Activated T-cell treated with anti-CD3 and anti-CD28 coated beads, Interleukin-2, amount 50 U/mL, for 48 hours (primary cell): ENCODE data around the gene COL6A1.
"Not testable (repeated sequence)": the region's sequence is repeated elsewhere in the genome, so short reads cannot be mapped to it uniquely, and the experiment has no call there.

Experiments
- DNase-seq, 2 experiments: peaks; one replicate each; pipeline ENCODE4 v3.0.0-alpha.2; 2020

COL6A1 gene

DNA sequence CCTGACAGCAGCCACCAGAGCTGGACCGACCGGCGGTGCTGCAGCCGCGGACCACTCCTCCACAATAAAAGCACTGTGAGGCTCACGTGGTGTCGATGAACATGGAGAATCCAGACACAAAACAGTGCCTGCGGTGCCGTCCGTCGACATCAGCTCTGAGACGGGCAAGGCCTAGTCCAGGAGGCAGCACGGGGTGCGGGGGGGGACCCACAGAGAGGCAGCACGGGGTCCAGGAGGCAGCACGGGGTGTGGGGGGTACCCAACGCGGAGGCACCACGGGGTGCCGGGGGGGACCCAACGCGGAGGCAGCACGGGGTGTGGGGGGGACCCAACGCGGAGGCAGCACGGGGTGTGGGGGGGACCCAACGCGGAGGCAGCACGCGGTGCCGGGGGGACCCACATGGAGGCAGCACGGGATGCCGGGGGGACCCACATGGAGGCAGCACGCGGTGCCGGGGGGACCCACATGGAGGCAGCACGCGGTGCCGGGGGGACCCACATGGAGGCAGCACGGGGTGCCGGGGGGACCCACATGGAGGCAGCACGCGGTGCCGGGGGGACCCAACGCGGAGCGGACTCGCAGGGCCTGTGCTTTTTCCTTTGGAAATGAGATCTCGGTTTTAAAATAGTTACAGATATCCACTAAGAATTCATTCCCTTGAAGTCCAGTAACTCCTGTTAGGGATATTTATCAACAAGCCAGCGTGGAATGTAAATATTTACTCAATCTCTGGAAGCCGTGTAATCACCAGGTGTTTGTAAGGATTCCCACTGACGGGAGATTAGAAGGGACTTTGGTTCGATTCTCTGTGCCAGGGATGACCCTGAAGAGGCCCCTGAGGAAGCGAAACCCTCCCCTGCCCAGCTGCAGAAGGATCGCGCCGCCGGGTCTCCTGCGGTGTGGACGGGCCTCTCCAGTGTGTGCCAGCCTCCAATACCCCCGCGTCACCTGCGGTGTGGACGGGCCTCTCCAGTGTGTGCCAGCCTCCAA is 52.1 kb downstream of the COL6A1 start:
- no peak for DNase-seq

GRCh38 chr21:46035809-46036695 is 54.5 kb downstream of the COL6A1 start:
- DNase-seq = no peak

DNA sequence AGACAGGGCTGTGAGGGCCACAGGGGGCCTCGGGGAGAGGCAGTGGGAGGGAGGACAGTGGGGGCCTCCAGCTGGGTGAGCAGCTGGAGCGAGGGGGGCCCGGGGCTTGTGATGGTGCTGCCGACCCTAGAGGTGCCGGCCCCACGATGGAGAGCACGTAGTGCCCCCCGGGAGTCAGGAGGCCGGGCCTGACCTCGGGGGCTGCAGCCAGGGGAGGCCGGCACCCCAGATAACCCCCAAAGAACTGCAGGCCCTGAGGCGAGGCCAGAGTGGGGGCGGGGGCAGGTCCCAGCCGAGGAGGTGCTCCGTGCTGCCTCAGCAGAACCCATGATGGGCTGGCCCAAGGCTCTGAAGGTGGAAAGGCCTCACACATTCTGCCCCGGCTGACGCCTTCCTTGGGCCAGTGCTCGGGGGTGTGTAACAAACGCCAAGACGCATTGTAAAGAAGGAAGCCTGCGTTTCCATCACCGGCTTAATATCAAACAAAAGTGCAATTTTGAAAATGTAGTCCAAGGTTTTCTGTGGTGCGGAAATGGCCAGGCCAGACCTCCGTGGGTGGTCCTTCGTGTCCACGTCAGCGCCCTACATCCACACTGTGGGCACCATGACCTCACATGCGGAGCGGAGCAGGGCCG is 55.2 kb downstream of the COL6A1 start:
- no peak for DNase-seq

DNA sequence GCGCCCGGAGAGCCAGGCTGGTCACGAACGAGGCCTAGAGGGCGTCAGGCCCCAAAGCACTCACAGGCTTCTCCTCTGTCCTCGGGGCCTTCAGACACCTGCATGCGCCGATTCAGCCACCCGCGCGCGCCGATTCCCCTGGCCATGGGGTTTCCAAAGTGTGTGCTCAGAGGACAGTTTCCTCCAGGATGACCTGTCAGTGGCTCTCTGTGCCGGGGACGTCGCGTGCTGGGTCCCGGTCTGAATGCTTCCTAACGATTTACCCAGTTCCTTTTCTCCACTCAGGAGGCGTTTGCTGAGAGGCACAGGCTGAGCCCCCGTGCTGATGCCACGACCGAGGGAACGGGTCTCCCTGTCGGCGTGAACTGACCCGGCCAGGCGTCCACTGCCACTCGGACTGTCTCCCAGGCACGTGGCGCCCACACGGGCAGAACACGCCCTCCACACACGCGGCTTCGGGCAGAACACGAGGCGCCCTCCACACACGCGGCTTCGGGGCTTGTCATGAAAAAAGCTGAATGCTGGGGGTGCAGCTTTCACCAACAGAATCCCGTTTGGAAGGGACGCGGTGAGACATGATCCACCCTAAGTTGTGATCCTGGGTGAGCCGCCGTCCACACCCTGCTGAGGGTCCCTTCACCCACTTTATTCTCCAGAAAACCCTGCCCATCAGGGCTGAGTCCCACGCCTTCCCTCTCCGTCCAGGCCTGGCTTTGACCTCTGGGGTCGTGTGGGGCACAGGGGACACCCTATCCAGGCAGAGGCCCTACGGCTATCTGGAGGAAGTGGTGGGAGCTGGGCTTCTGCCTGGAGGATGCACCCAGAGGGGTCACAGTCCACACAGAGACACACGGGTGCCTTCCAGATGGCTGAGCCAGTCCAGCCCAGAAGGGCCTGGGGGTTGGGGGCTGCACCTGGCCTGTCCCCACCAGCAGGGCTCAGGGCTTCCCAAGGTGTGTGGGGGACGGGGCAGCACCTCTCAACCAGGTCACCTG is 56.1 kb downstream of the COL6A1 start:
- no peak for DNase-seq

DNA sequence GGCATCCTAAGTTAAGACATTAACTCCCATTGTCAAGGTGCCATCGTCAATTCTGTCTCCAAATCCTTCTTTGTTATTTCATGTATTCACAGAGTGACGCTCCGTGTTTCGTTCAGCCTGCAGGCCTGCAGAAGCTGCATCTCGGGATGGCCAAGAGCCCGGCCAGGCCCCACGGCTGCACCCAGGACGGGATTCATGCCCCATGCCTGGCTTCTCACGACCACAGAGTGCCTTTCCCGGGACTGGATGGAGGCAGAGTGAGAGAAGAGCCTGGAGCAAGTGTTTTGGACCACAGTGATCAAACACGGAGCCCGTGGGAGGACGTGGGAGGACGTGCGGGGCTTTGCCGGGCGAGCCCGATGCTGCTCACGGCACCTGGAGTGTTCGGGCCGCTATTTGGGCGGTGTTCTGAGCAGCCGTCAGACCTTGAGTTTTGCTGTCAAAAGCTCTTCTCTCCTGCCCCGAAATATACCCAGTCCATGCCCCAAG is 56.8 kb downstream of the COL6A1 start:
- DNase-seq = no peak

DNA sequence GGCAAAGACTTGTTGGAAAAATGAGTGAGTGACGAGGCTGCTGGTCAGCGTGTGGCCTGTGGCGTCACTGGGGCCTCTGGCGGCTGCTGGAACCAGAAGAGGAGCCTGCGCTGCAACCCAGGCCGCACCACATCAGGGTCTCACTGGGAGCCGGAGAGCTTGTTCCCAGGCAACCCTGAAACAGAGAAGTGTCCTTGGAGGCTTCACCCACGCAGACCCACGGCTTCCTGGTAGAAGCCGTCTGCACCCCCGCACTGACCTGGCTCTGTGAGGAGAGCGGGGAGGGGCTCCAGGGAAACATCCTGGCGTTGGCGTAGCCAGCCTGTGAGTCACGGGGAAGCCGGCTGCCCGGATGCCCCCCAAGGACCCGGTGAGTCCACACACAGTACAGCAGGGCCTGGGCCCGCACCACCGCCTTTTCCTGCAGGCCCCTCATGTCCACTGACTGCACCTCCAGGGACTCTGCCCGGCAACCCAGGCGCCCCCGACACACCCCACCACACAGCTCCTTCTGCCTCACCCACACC is 57.4 kb downstream of the COL6A1 start:
- DNase-seq = no peak

DNA sequence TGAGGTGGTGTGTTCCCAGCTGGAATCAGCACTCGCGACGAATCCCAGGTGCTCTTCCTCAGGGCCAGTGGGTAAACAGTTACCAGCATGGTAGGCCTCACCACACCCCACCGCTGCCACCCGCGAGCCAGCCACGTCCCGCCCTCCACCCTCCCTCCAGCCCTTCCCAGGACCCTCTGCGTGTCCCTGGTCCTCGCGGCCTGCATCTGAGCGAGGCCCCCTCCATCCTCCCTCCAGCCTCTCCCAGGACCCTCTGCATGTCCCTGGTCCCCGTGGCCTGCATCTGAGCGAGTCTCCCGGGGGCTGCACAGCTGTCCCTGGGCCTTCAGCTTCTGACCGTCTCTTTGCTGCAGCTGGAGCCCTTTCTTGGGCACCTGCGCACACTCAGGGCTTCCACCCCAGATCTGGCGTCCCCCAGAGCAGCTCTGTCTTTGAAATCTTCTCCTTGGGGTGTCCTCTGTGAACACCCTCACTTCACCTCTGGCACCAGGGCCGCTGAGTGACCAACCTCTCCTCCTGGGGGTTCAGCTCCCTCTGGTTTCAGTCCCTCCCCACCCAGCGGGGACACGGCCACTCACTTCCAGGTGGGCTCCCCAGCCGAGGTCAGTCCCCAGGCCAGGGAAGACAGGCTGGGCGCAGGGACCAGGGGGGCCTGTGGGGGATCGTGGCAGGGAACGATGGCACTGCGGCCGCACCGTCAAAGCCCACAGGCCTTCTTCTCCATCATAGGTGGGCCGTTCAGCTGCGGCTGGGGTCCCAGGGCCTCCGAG is 58.5 kb downstream of the COL6A1 start:
- no peak for DNase-seq

DNA sequence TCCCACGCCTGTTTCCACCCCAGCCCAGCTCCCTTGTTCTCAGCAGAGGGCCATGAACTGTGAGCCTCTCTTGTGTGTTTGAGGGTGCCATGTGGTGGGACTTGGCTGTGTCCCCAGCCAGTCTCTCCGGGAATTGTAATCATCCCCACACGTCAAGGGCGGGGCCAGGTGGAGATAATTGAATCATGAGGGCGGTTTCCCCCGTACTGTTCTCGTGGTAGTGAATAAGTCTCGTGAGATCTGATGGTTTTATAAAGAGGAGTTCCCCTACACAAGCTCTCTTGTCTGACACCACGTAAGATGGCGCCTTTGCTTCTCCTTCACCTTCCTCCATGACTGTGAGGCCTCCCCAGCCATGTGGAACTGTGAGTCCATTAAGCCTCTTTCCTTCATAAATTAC is 59.1 kb downstream of the COL6A1 start:
- no peak for DNase-seq

GRCh38 chr21:46041183-46041582 is 59.6 kb downstream of the COL6A1 start:
- no peak for DNase-seq

DNA sequence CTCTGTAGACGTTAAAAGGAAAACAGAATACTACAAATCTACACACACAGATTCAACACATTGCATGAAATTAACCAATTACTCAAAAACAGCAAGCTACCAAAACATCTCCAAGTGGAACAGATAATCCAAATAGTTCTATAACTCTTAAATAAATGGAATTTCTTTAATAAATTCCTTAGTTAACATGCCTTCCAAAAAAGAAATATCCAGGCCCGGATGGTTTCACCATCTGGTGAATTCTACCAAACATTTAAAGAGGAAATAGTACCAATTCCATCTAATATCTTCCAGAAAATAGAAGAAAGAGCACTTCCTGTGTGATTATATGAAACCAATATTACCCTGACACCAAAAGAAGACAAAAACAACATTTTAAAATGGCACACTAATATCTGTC is 63.6 kb downstream of the COL6A1 start:
- DNase-seq = no peak

GRCh38 chr21:46046471-46046870 is 64.9 kb downstream of the COL6A1 start:
- DNase-seq = no peak

DNA sequence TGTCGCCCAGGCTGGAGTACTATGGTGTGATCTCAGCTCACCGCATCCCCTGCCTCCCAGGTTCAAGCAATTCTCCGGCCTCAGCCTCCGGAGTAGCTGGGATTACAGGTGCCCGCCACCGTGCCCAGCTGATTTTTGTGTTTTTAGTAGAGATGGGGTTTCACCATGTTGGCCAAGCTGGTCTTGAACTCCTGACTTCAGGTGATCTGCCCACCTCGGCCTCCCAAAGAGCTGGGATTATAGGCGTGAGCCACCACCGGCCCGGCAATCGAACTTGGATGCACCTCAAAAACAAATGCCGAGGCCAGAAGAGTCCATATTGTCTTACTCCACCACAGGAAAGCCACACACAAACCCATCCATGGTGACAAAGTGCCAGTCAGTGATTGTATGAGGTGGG is 65.3 kb downstream of the COL6A1 start:
- not testable (repeated sequence) for DNase-seq

GRCh38 chr21:46048926-46049889 is 67.6 kb downstream of the COL6A1 start:
- DNase-seq = no peak

- DNase-seq = no peak
Measured at GRCh38 chr21:46049890-46050667, 68.5 kb downstream of the COL6A1 start.

DNA sequence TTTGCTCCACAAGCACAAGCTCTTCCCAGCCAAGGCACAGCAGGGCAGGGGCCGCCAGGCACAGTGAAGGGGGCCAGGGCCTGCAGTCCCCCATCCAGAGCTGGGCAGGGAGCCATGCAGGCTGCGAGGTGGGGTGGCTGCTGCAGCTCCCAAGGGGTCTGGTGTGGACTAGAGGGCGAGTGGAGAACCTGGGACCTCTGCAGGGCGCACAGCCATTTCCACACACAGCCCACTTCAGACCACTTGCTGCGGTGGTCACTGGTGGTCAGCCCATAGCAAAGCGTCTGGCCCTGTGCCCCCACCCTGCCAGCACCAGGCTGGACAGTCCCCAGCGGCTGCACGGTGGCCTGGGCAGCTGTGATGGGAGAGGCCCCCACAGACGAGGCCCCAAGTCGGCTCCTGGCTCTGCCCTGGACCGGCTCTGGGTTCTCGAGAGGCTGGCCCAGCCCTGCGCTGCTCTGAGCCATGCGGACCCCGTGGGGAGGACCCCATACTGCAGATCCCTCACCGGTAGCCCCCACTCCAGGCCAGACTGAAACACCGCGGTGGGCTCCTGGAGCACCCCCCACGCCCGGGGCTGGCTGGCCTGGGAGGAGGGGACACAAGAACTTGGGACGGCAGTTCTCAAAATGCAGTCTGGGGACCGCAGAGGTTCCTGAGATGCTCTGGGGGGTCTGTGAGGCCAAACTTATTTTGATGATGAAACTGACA is 69.3 kb downstream of the COL6A1 start:
- DNase-seq = peak in 1 of 2 experiments; percentile 1

DNA sequence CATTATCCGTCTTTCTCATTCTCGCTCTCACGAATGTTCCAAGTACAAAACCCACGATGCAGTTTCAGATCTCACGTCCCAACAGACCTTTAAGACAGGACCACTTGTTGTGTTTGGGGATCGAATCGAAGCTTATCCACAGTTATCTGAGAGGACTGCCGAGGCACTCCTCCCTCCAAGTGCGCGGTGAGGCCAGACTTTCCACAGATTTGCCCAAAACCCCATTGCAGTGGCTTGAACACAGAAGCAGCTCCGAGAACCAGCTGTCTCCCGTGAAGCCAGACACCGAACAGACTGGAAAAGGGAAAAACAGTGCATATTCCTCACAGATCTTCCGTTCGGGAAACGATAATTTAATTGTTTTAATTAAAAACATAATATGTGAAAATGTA is 69.8 kb downstream of the COL6A1 start:
- DNase-seq = peak in 1 of 2 experiments; percentile 10

DNA sequence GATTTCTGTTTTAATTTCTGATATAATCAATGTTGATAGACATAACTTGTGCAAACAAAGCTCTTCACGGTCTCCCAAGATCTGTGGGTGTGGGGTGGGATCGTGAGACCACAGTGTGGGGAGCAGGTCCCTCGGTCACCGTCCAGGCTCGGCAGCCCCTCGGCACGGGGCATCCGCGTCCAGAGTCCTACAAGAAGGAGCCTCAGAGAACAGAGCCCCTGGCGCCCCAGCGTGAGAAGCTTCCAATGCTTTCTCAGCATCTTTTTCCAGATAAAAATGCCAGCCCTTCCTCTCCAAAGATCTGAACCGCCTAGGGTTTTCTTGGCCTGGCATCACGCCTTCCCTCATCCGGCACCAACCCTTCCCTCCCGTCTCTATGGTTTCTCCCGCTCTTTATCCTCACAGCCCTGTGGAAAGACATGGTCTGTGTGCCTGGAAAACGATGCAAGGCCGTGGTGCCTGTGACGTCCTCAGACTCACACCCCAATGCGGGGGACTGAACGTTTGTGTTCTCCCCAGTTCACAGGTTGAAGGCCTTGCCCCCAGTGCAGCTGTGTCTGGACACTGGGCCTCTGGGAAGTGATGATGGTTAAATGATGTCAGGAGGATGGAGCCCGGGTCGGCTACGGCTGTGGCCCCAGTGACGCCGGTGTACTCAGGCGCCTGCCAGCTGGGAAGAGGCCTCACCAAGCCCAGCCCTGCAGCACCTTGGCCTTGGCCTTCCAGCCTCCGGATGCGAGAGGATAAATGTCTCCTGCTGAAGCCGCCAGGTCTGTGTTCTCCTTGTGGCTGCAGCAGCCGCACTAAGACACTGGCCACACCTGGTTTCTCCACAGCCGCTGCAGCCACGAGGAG is 70.5 kb downstream of the COL6A1 start:
- peak in 1 of 2 experiments; percentile 7 for DNase-seq
